ENCODE data around the gene ZFYVE27.

ZFYVE27 gene

GRCh38 chr10:97771055-97771891, 34.3 kb downstream of the ZFYVE27 start:
- DNase-seq: no peak

- DNase-seq: no peak
These were observed 35.2 kb downstream of the ZFYVE27 start, which contains the start of gene SFRP5 for GRCh38 chr10:97771913-97772823. SFRP5 (minus strand) TSS chr10:97771999; CDS start chr10:97771833, 166 bp downstream.

DNA sequence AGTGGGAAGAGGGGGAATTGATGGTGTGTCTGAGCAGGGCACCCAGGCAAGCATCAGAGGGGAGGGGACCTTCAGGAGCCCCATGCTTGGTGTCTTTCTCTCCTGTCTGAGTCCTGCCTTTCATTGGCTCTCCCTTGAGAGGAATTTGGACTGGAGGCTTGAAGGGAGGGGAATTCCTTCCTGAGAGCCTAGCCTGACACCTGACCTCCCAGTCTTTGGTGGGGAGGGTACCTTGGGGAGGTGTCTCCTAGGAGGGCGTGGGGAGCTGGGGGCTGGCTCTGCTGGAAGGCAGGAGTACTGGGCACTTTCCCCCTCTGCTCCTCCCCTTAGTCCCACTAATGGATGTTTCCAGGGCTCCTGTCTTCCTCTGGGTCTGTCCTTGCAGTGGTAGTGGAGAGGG, 36.2 kb downstream of the ZFYVE27 start:
- DNase-seq: no peak

- DNase-seq: no peak
These were observed 37.9 kb downstream of the ZFYVE27 start for GRCh38 chr10:97774811-97775294.

GRCh38 chr10:97777143-97777542, 40.2 kb downstream of the ZFYVE27 start:
- no peak for DNase-seq

GRCh38 chr10:97778452-97779302, 41.7 kb downstream of the ZFYVE27 start:
- no peak for DNase-seq

DNA sequence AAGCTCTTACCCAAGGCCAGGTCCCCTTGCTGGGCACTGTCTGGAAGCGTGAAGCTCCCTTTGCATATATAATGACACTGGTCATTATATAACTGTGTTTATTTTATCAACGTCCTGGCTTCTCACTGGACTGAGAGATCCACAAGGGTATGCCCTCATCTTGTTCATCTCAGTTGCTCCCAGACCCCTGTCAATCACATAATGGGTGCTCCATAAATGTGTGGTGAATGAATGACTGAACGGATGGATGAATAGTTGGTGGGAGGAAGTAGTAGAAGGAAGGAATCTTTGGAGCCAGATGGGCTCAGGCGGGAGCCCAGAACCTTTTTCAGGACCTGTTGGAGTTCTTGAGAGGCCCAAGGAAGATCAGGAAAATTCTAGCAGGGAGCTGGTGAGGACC, 42.6 kb downstream of the ZFYVE27 start:
- no peak for DNase-seq

DNA sequence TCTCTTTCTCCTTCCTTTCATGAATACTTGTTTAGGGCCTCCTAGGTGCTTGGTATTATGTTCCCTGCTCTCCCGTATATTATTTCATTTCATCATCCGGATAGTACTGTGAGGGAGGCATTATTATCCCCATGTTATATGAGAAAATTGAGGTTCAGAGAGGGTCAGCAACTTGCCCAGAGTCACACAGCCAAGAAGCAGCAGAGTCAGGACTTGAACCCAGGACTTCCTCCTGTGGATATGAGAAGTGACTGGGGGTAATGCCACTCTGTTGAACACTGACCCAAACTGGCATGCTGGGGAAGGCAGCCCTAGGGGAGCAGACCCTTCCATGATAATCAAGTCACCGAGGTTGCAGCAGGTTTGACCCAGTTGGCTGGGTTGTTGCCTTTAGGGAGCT, 43.0 kb downstream of the ZFYVE27 start:
- DNase-seq: no peak

- no peak for DNase-seq
These were observed 44.1 kb downstream of the ZFYVE27 start for GRCh38 chr10:97780841-97781617.

DNA sequence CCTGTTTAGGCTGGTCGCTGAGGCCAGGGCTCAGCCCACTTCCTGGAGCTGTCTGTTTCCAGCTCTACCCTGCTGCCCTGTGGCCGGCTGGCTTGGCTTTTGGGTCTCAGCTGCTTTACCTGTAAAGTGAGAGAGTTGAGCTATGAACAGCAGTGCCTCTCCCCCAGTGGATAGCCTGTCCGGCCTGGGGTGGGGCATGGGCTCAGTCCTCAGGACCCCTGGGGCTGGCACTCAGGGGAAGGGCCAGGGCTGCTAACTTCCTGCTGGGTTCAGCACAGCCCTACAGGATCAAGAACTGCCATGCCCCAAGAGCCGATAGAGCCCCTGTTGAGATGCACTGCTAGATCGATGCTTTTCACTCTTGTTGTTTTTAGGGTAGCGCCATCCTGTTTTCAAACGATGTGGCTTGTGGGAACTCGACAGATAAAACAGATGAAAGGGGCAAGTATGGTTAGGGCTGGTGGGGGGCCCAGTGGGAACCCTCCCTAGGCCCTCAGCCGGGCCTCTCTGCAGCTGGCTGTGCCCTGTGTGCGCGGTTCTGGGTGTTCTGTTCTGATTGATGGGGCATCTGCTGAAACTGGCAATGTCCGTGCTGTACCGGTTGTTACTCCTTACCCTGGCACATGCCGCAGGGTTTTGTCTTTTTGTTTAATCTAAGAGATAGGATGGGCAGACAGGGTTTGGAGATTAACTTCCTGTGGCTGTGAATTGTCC, 44.8 kb downstream of the ZFYVE27 start:
- no peak for DNase-seq

DNA sequence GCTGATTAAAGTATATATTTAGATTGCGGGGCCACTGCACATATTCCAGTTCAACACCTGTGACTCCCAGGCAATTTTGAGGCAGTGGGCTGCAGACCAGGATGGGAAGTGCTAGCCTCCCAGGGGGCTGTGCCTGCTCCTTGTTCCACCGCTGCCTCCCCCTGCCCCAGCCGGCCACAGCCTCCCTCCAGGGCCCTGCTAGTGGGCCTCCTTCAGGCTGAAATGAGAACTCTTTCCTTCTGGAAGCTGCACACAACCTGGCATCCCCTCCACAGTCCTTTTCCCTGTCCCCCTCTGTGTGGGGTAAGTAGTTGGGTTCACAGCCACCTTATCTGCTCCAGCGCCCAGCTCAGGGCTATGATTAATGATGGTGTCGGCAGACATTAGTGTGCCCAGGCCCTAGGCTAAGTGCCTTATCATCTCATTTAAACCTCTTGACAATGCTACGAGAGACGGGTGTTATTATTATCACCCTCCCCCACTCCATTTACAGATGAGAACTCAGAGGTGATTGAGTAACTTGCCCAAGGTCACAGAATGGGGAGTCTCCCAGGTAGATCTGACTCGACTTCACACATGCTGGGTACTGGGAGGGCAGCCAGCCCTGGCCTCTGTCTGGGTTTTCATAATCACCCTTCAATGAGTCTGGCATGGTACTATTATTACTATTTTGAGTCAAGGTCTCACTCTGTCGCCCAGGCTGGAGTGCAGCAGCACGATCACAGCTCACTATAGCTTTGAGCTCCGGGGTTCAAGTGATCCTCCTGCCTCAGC, 45.7 kb downstream of the ZFYVE27 start:
- no peak for DNase-seq

GRCh38 chr10:97784200-97784810, 47.4 kb downstream of the ZFYVE27 start:
- no peak for DNase-seq

DNA sequence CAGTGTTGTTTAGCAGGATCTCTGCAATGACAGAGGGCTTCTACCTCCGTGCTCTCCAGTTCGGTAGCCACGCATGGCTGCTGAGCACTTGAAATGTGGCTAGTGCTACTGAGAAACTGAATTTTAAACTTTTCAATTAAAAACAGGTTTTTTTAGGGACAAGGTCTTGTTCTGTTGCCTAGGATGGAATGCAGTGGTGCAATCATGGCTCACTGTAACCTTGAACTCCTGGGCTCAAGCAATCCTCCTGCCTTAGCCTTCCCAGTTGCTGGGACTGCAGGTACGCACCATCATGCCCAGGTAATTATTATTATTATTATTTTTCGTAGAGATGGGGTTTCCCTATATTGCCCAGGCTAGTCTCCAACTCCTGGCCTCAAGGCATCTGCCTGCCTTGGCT, 48.3 kb downstream of the ZFYVE27 start:
- DNase-seq: no peak

DNA sequence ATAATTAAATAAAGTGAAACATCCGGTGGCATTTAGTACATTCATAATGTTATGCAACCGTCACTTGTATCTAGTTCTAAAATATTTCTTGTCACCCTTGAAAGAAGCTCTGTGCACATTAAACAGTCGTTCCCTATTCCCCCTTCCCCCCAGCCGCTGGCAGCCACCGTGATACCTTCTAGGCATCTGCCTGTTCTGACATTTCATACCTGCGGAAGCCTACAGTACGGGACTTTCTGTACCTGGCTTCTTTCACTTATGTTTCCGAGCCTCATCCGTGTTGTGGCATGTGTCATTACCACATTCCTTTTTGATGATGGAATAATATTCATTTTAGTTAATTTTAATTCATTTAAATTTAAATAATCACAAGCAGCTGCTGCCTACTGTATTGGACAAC, 48.8 kb downstream of the ZFYVE27 start:
- DNase-seq: no peak

DNA sequence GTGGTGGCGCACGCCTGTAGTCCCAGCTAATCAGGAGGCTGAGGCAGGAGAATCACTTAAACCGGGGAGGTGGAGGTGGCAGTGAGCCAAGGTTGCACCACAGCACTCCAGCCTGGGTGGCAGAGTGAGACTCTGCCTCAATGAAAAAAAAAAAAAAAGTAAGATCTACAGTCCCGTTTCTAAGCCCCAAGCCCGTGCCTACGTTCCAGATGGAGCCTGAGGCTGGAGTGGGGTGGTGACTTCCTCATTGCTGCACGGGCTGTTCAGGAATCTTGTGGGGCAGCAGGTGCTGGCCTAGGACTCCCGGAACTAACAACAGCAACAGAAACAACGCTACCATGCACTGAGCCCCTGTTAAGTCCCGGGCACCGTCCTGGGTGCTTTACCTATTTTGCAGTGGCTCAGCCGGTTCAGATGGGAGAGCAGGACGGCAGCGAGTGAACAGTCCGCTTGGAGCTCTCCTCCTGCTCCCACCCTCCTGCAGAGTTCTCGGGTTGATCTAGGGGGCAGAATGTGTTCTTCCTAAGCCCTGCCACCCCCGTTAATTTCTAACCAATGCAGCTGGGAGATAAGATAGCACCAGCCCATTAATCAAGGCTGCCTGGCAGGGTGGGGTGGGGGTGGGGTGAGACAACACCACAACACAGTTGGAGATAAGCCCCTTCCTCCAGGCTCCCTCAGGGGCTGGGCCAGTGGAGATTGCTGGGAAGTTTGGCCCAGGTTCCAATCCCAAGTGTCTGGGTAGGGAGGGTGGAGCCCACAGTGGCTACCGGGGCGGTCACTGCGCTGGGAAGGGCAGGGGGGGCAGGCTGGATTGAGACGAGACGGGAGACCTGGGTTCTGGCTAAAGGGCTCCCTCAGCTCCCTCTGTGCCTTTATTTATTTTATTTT, 51.9 kb downstream of the ZFYVE27 start:
- DNase-seq: no peak

DNA sequence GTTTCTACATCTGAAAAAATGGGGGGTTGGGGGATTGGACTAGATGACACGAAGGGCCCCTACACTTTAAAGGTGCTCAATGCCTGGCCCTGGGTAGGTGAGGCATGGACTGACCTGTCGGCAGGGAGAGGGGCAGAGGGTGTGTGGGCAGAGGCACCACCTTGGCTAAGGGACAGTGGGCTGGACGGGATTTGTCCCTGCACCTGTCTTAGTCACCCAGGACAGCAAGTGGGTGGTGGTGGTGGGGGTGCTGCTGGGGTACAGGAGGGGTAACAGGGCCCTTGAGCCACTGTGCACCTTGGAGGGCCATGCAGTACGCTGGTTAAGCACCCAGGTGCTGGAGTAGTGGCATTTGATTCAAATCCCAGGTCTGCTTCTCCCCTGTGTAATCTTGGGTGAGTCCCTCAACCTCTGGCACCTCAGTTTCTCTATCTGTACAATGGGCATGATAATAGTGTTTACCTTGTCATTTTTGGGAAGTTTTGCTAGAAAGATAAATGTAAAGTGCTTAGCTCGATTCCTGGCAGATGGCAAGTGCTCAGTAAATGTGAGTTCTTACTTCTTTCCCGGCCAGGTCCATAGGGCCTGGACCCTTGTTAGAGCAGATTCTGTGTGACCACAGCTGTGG, 53.0 kb downstream of the ZFYVE27 start:
- no peak for DNase-seq

DNA sequence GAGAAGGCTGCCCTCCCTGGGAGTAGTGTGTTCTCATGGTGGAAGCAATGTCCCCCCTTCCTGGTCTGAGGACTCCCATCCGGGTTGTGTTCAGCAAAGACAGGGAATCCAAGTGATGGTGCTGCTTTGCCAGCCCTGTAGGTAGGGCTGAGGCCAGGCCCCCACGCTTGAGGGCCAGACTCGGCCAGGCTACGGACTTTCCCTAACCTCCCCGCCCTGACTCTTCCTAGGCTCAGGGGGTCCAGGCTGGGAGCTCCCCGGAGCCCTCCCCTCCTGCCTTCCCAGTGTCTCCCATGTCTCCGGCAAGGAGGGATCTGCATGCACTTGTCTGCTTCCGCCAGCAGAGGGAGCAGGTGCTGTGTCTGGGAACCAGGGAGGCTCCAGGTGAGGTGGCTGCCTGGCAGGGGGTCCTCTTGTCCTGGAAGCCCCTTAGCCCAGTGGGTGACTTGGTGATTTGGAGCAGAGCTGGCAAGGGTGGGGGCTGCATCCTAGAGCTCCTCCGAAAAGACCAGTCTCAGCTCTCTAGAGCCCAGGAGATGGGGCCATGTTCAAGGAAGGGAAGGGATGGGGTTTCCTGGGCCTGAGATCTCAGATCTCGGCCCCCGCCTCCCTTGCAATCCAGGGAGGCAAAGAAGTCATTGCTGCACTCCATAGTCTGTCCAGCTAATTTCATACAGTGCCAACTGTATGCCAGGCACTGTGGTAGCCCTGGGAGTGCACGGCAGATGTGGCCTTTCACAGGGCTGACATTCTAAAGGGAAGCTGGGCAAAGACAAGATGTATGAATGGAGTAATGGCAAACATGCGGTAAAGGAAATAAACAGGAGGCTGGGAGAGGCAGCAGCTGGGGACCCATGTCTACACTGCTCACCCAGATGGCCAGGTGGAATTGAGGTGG, 55.1 kb downstream of the ZFYVE27 start:
- peak; percentile 59 for DNase-seq
